H9 (cell line): Measurements from ENCODE around the gene PARD3. TPM values are rescaled to one million over a fixed set of nuclear protein-coding genes. Genes with fewer than 3 reads are reported as not detected.

ENCODE experiments used
- DNase-seq: peaks from one replicate; pipeline ENCODE4 v3.0.0-alpha.2; 2017
- H2AFZ ChIP-seq: one replicate; pipeline ENCODE4 v1.6.1; 2013; ENCODE audit warnings: mild to moderate bottlenecking, low read length, control low read depth, moderate library complexity
- H2AK5ac ChIP-seq: 2 replicates; pipeline ENCODE4 v1.6.1; 2013; ENCODE audit warnings: low read length, control low read depth, mixed read lengths; ENCODE audit not compliant: insufficient read length
- H2BK120ac ChIP-seq: one replicate; pipeline ENCODE4 v1.6.1; 2013; ENCODE audit warnings: low read depth, mild to moderate bottlenecking, low read length, control low read depth, inconsistent platforms; ENCODE audit not compliant: poor library complexity, severe bottlenecking
- H2BK12ac ChIP-seq: 2 replicates; pipeline ENCODE4 v1.6.1; 2013; ENCODE audit warnings: low read length, control low read depth, mixed read lengths, low read depth; ENCODE audit not compliant: insufficient read length
- H2BK15ac ChIP-seq: 2 replicates; pipeline ENCODE4 v1.6.1; 2013; ENCODE audit warnings: low read depth, low read length, control low read depth
- H2BK20ac ChIP-seq: one replicate; pipeline ENCODE4 v1.6.1; 2013; ENCODE audit warnings: low read depth, mild to moderate bottlenecking, low read length, control low read depth, inconsistent platforms; ENCODE audit not compliant: poor library complexity, severe bottlenecking
- H2BK5ac ChIP-seq: 2 replicates; pipeline ENCODE4 v1.6.1; 2013; ENCODE audit warnings: low read length, control low read depth, mixed read lengths; ENCODE audit not compliant: insufficient read length
- H3K14ac ChIP-seq: 2 replicates; pipeline ENCODE4 v1.6.1; 2013; ENCODE audit warnings: low read length, control low read depth; ENCODE audit not compliant: insufficient read depth
- H3K18ac ChIP-seq: 2 replicates; pipeline ENCODE4 v1.6.1; 2013; ENCODE audit warnings: low read depth, mild to moderate bottlenecking, mixed read lengths, low read length, control low read depth; ENCODE audit not compliant: insufficient read length
- H3K23ac ChIP-seq: 2 replicates; pipeline ENCODE4 v1.6.1; 2013; ENCODE audit warnings: low read length, control low read depth, mixed read lengths, low read depth; ENCODE audit not compliant: insufficient read length
- H3K23me2 ChIP-seq: 2 replicates; pipeline ENCODE4 v1.6.1; 2013; ENCODE audit warnings: low read depth, mild to moderate bottlenecking, mixed read lengths, low read length, control low read depth; ENCODE audit not compliant: insufficient read length, poor library complexity, severe bottlenecking
- H3K27ac ChIP-seq: 2 replicates; pipeline ENCODE4 v1.5.1; 2013; ENCODE audit warnings: low read length, control low read depth, mixed read lengths, low read depth; ENCODE audit not compliant: insufficient read length
- H3K27me3 ChIP-seq: 2 replicates; pipeline ENCODE4 v1.6.1; 2013; ENCODE audit warnings: low read length, control low read depth, inconsistent platforms; ENCODE audit not compliant: insufficient read depth
- H3K4ac ChIP-seq: 2 replicates; pipeline ENCODE4 v1.6.1; 2013; ENCODE audit warnings: low read depth, mild to moderate bottlenecking, control low read depth, inconsistent platforms, low read length, moderate library complexity
- H3K4me1 ChIP-seq: 2 replicates; pipeline ENCODE4 v1.6.1; 2013; ENCODE audit warnings: low read length, control low read depth, inconsistent platforms; ENCODE audit not compliant: insufficient read depth
- H3K4me2 ChIP-seq: 2 replicates; pipeline ENCODE4 v1.6.1; 2013; ENCODE audit warnings: low read length, control low read depth, mixed read lengths; ENCODE audit not compliant: insufficient read length, insufficient read depth
- H3K56ac ChIP-seq: 2 replicates; pipeline ENCODE4 v1.6.1; 2013; ENCODE audit warnings: low read depth, mild to moderate bottlenecking, mixed read lengths, low read length, control low read depth; ENCODE audit not compliant: insufficient read length
- H3K79me1 ChIP-seq: 2 replicates; pipeline ENCODE4 v1.6.1; 2013; ENCODE audit warnings: low read depth, mild to moderate bottlenecking, moderate library complexity, low read length, control low read depth, inconsistent platforms; ENCODE audit not compliant: insufficient read depth, poor library complexity, severe bottlenecking
- H3K79me2 ChIP-seq: 2 replicates; pipeline ENCODE4 v1.6.1; 2013; ENCODE audit warnings: low read length, control low read depth, inconsistent platforms; ENCODE audit not compliant: insufficient read depth
- H3K9ac ChIP-seq: 2 replicates; pipeline ENCODE4 v1.6.1; 2013; ENCODE audit warnings: low read length, control low read depth, mixed read lengths; ENCODE audit not compliant: insufficient read length; ENCODE audit errors: extremely low read depth
- H3K9me3 ChIP-seq: one replicate; pipeline ENCODE4 v1.6.1; 2013; ENCODE audit warnings: low read depth, low read length, inconsistent platforms; ENCODE audit not compliant: control insufficient read depth
- H3T11ph ChIP-seq: one replicate; pipeline ENCODE4 v1.6.1; 2013; ENCODE audit warnings: mild to moderate bottlenecking, low read length, control low read depth, inconsistent platforms
- H4K20me1 ChIP-seq: one replicate; pipeline ENCODE4 v1.6.1; 2013; ENCODE audit not compliant: control insufficient read depth, insufficient read length, insufficient read depth
- H4K5ac ChIP-seq: 2 replicates; pipeline ENCODE4 v1.6.1; 2013; ENCODE audit warnings: low read depth, mild to moderate bottlenecking, mixed read lengths, low read length, control low read depth; ENCODE audit not compliant: insufficient read length
- H4K8ac ChIP-seq: replicated peaks from 2 replicates; pipeline ENCODE4 v1.6.1; 2013; ENCODE audit warnings: low read length, control low read depth, mixed read lengths, low read depth; ENCODE audit not compliant: insufficient read length
- H4K91ac ChIP-seq: 2 replicates; pipeline ENCODE4 v1.6.1; 2013; ENCODE audit warnings: low read depth, mild to moderate bottlenecking, moderate library complexity, mixed read lengths, low read length, control low read depth; ENCODE audit not compliant: insufficient read length
- H3K27ac Mint-ChIP-seq, 3 experiments: 2 replicates in 2 of 3; 3 replicates in 1 of 3; pipeline ENCODE4 v1.8.0; 2020 to 2021; ENCODE audit warnings: mixed read lengths in 3 of 3, mild to moderate bottlenecking in 1 of 3, moderate library complexity in 1 of 3
- H3K27me3 Mint-ChIP-seq: 2 replicates; pipeline ENCODE4 v1.8.0; 2021; ENCODE audit warnings: low read depth, mild to moderate bottlenecking, moderate library complexity, mixed read lengths
- H3K36me3 Mint-ChIP-seq, 3 experiments: 2 replicates in 2 of 3; 3 replicates in 1 of 3; pipeline ENCODE4 v1.8.0; 2020 to 2021; ENCODE audit warnings: low read depth in 3 of 3, mixed read lengths in 3 of 3; ENCODE audit not compliant: insufficient read depth in 1 of 3
- H3K4me1 Mint-ChIP-seq, 2 experiments: 2 replicates each; pipeline ENCODE4 v1.8.0; 2020; ENCODE audit warnings: mixed read lengths in 2 of 2
- H3K4me3 Mint-ChIP-seq, 2 experiments: 2 replicates in 1 of 2; 3 replicates in 1 of 2; pipeline ENCODE4 v1.8.0; 2020 to 2021; ENCODE audit warnings: mild to moderate bottlenecking in 2 of 2, mixed read lengths in 2 of 2, moderate library complexity in 1 of 2
- H3K9me3 Mint-ChIP-seq, 2 experiments: 2 replicates in 1 of 2; 3 replicates in 1 of 2; pipeline ENCODE4 v1.8.0; 2020; ENCODE audit warnings: mild to moderate bottlenecking in 2 of 2, mixed read lengths in 2 of 2, moderate library complexity in 1 of 2
- CTCF ChIP-seq: fragments of 200-600 bp; sonication (generic); conservative IDR thresholded peaks from 3 replicates; pipeline ENCODE4 v1.8.0; 2021; ENCODE audit warnings: antibody characterized with exemption, mild to moderate bottlenecking
- WGBS: extraction: QIAGEN DNeasy Blood & Tissue Kit; methylation state at CpG from one replicate; pipeline ENCODE4 v1.1.7; 2013; ENCODE audit warnings: missing lambda C conversion rate, low lambda C conversion rate, mixed read lengths; ENCODE audit not compliant: insufficient read length; ENCODE audit errors: extremely low coverage; 5-methylcytosine and 5-hydroxymethylcytosine counted together
- total RNA-seq: library from RNA; stranded (reverse); gene quantifications from 2 replicates; pipeline ENCODE4 v1.2.1, GENCODE V29; 2021

The PARD3 gene
- total RNA-seq, 1 experiment from 2014 or later, result 44.7 TPM

GRCh38 chr10:34191406-34191805 is 623.7 kb downstream of the PARD3 start:
- Mint-ChIP-seq H3K27ac (peak overlapping the region in 1 of 3 experiments; percentile 21; a peak in 1 of 7 replicates), H3K36me3 (no peaks in the 10 kb centered on the region; a peak in 1 of 7 replicates), H3K4me1 (peaks cover 44 to 58% of the 10 kb centered on the region in 2 experiments), H3K9me3 (no peaks in the 10 kb centered on the region), H3K4me3 (no peak overlapping the region), H3K27me3 (no peaks in the 10 kb centered on the region)
- Histone ChIP-seq H2BK15ac (no peak overlapping the region), H3K4me2 (no peak overlapping the region), H2AFZ (no peak overlapping the region), H3T11ph (no peak overlapping the region), H3K56ac (no peak overlapping the region), H3K9me3 (no peaks in the 10 kb centered on the region), H4K20me1 (no peaks in the 10 kb centered on the region), H3K4ac (no peak overlapping the region), H4K5ac (no peak overlapping the region), H2BK120ac (no peak overlapping the region), H2BK20ac (no peak overlapping the region), H3K27me3 (no peaks in the 10 kb centered on the region), H2BK5ac (no peak overlapping the region), H3K27ac (no peak overlapping the region), H2AK5ac (no peak overlapping the region), H3K18ac (no peak overlapping the region), H3K23ac (no peak overlapping the region), H3K79me2 (no peaks in the 10 kb centered on the region), H3K4me1 (peaks cover 13% of the 10 kb centered on the region; the same call in 1 of the 2 replicates), H3K23me2 (no peaks in the 10 kb centered on the region), H2BK12ac (no peak overlapping the region), H3K9ac (no peak overlapping the region), H4K91ac (no peak overlapping the region), H3K14ac (no peak overlapping the region), H3K79me1 (no peaks in the 10 kb centered on the region), H4K8ac (no peak overlapping the region)
- TF ChIP-seq CTCF, result no peak
- no CpG with 5 or more reads among the region's 3 CpGs for WGBS
- no peak for DNase-seq
